GM18499 (cell line): Measurements from ENCODE around the gene ITK.
"Not testable (repeated sequence)": the region's sequence is repeated elsewhere in the genome, so short reads cannot be mapped to it uniquely, and the experiment has no call there.

Experiments
- ATAC-seq: cut with Tn5 transposase; IDR thresholded peaks from one replicate; pipeline ENCODE4 v1.9.1; 2021; ENCODE audit warnings: moderate number of reproducible peaks; ENCODE audit not compliant: insufficient read depth, unreplicated experiment

The ITK gene

DNA sequence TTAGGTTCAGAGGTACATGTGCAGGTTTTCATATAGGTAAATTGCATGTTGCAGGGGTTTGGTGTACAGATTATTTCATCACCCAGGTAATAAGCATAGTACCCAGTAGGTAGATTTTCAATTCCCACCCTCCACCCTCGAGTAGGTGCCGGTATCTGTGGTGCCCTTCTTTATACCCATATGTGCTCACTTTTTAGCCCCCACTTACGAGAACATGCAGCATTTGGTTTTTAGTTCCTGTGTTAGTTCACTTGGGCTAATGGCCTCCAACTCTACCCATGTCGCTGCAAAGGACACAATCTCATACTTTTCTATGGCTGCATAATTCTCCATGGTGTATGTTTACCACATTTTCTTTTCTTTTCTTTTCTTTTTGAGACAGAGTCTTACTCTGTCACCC, 21.2 kb downstream of the ITK start:
- no peak for ATAC-seq

DNA sequence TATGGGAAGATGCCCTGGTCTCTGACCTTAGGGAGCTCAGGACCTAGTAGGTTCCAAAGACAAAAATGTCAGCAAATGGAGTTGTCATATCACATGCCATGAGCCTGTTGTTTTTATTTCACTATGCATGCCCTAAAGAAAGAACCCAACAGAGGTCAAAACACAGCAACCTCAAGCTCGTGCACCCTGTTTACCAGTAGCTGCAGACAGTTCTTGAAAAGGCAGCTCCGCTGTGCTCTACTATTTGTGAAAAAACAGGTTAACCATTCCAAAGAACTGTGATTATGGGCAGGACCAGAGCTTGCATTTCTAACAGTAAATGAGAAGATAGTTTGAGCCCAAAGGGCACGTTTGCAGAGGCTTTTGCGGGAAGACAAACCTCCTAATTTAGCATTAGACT, 22.8 kb downstream of the ITK start:
- ATAC-seq, result no peak

DNA sequence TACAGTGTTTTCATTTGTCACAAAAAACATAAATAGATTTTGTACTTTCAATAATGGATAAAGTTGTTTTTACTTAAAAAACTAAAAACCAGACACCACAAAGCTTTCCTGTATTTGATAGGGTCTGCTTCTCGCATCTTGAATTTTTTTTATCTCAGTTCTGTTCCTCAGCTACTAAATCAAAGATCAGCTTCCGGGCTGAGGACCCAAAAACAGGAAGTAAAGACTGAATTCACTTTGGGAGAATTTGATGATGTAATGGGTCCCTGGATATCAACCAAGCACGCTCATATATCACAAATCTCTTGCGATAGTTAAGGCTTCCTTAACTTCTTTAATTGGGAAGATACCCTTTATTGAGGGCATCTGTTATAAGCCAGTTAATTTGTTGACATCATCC, 24.1 kb downstream of the ITK start:
- ATAC-seq, result no peak

DNA sequence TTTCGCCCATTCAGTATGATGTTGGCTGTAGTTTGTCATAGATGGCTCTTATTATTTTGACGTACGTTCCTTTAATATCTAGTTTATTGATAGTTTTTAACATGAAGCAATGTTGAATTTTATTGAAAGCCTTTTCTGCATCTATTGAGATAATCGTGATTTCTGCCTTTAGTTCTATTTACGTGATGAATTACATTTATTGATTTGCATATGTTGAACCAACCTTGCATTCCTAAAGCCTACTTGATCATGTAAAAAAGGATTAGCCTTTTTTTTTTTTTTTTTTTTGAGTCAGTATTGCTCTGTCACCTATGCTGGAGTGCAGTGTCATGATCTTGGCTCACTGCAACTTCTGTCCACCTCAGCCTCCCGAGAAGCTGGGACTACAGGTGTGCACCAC, 25.1 kb downstream of the ITK start:
- ATAC-seq, result no peak

DNA sequence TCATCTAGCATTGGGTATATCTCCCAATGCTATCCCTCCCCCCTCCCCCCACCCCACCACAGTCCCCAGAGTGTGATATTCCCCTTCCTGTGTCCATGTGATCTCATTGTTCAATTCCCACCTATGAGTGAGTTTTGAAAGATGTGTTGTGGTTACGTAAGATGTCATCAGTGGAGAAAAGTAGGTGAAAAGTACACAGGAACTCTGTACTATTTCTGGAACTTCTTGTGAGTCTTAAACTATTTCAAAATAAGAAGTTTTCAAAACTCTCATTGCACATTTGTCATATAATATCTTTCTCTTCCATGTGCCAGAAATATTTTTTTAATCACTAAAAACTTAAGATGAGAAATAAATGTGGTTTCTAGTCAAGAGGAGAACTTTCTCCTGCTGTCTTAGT, 30.0 kb downstream of the ITK start:
- not testable (repeated sequence) for ATAC-seq

DNA sequence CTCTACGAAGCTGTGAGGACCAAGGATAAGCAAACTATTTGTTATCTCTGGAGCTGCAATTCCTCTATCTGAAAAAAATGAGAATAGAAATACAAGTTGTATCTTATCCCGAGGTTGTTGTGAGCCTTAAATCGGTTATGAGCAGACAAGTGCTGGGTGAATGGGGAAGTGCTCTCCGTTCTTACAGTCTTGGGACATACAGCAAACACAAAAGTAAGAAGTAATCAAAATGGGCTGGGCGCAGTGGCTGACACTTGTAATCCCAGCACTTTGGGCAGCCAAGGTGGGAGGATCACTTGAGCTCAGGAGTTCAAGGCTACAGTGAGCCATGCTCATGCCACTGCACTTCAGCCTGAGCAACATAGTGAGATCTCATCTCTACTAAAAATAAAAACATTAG, 31.7 kb downstream of the ITK start:
- no peak for ATAC-seq

DNA sequence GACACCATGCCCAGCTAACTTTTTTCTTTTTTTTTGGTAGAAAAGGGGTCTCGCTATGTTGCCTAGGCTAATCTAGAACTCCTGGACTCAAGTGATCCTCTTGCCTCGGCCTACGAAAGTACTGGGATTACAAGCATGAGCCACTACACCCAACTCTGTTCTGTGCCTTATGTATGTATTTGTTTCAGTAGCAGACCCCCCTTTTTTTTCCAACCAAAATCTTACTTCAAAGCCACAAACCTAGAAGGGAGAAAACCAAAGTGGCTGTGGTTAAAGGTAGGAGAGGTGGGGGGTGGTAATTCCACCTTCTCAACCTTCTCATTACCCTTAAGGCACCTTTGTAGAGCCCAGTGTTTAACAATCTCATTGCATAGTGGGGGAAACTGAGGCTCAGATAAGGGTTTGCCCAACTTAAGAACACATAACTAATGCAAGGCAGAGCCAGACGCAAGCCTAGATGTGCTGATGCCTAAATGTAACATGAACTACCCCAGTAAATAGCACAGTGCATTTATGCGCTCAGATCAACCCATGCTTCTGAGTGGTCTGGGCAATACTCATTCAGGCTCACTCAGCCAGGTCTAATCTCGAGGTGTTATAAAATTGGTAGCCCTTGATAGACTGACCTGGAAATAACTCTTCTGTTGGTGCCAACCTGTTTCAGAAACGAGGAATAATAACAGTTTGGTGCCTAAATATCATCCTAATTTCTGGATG, 33.0 kb downstream of the ITK start:
- no peak for ATAC-seq

DNA sequence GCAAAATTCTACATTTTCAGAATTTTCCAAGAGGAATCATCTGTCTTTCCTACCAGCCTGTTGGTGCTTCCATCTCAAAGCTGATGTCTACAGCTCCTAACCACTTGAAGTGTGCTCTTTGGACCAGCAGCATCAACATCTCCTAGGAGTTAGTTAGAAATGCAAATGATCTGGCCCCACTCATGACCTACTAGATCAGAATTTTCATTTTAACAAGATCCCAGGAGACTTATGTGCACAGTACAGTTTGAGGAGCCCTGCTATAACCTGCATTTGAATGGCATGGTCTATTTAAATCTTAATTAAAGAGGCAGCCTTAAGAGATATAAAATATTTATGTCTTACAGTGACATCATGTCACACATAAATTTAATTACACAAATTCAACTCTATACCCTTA, 33.8 kb downstream of the ITK start:
- ATAC-seq, result no peak

DNA sequence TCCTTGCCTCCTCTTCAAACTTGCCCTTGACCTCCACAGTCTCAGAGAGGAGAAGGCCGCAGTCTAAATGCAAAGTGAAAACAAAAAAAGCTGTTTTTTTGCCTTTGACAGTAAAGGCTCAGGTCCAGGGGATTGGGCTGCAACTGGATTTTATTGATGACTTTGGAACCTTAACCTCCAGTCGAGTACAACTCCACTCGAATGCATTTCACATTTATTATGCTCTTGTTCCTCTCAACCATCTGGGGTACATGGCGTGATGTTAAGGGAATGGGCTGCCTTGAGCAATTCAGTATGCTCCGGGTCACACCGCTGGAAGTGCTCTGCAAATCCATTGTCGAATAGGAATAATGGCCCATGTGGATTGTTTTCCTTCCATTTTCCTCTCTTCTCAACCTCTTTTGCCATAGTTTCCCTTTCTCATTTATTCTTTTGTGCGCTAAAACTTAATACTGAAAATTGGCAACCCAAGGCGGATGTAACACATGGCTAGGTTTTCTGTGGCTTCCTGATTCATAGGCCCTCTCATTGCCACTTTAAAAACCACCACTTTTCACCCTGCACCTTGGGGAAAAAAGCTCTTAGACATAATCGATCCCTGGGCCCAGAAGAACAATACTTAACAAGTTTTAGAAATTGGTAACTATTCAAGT, 34.3 kb downstream of the ITK start:
- ATAC-seq, result no peak

DNA sequence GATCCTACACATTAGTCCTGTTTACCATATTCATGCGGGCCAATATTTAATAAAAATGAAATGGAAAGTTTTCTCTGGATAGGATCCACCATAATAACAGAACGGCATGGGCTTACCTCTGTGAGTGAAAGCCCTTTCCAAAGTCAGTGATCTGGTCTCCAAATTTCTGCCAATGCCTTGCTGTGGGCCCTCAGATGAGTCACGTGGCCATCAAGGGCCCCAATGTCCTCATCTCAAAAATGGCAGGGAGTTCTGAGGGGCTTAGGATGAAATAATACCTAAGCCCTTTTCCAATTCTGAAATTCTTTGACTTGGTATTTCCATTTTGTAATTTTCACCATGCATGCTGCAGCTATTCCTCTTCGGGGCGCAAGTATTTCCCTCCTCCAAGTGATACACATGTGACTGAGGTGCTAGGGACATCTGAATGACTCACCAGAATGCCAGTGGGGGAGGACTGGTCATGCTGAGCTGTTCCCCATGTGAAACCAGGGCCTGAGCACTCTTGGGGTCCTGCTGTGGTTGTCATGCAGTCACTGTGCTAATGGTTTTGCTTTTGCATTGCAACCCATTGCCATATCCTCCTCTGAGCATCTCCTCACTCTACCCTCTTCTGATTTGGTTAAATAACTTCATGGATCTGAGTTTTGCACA, 35.0 kb downstream of the ITK start:
- ATAC-seq, result no peak

DNA sequence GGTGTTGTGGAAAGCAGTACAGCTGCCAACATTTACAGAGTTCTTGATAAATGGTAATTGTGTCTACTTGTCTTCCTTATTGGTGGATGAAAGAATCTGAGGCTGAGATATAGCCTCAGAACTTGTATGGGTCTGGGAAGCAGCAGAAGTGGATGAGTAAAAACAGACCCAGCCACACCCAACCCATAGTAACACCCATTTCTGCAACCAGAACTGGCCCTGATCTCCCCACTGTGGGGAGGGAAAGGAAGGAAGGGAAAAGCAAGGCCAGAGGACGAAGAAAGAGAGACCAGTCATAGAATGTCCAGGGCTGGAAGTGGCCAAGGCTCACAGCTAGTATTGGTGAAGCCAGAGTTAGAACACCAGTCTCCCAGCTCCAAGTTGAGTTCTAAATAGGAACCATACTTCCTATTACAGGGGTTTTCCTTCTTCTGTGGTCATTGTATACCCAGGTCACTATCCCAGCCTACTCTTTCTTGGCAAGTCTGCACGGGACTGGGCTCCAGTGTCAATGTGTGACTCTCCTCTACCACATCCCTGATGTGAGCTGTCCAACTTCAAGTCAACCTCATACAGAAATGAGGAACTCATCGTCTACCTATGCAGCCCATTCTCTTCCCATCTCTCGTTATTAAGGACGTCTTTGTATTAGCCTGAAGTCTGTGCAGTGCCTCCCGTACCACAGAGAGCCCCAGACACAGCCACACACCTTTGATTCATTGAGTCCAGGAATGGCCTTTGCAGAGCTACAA, 35.9 kb downstream of the ITK start:
- no peak for ATAC-seq

DNA sequence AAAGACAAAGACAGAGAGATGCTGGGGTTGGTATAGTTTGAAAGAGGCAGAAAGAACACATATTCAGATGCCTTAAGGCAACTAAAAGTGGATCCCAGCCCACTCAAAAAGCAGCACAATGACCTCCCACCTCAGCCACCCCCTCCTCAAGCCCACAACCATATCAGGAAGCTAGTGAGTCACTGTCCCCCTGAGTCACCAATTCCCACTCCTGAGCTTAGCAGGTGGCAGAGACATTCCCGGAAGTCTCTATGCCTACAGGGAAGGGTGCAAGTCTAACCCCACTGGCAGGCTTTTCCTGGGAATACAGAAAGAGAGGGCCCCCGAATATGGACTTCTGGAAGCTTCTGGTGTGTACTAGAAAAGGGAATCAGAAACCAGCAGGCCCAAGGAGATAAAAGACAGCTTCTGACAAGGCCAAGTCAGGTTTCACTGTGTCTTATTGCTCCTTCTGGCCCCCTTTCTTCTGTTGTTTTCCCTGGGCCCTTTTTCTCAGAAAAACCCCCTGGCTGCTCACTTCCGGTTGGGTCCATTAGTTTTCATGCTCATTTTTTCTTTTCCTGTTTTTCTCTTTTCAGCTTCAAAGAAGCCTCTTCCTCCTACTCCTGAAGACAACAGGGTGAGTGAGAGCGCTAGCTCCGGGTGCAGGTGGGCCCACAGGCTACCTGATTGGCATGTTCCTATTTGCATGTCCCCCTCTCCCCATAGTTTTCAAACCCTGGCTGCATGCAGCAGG, 36.8 kb downstream of the ITK start:
- no peak for ATAC-seq

DNA sequence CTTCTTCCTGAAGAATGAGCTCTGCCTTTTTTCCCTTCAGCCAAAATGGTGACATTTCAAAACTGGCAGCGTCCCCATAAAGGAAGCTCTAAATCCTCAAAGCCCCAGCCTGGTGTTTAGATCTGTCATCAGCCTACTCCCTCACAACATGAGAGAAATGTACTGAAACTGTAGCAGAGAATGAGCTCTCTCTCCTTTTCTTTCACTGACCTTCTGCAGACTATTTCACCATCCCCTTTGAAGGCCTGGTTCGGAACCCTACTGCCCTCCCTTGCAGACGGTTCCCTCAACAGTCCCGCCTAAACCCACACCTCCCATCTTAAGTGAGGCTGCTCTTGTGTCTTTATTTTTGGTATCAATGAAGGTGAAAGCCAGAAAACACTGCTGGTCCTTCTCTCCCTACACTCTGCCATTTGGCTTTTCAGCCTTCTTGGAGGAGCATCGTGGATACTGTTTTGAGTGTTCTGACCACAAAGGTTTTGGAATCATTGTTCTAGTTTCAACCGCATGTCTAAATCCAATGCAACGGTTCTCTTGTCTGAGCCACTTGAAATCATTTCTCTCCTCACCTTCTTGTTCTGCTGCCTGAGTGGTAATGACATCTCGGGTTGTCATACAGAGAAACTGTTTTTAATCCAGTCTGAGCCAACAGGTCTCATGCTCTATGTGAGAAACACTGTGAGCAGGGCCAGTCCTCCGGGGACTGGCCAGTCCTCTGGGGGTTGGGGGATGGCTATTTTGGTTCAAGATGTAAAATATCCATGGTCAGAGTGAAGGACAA, 39.0 kb downstream of the ITK start:
- no peak for ATAC-seq

DNA sequence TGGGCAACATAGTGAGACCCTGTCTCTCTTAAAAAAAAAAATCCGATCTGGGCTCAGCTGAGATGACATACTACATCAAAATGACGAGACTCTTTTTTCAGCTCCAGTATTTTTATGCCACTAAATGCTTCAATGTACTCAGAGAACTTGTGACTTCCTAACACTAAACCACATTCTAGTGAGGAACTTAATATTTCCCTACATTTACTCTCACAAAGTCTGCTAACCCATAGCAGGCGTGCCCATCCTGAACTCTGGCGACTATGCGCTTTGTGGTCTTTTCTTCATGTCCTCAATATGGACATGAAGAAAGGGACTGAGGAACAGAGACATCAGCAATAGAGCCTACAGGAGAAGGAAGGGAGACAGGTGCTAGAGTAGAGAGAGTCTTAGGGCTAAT, 41.3 kb downstream of the ITK start:
- ATAC-seq, result no peak

DNA sequence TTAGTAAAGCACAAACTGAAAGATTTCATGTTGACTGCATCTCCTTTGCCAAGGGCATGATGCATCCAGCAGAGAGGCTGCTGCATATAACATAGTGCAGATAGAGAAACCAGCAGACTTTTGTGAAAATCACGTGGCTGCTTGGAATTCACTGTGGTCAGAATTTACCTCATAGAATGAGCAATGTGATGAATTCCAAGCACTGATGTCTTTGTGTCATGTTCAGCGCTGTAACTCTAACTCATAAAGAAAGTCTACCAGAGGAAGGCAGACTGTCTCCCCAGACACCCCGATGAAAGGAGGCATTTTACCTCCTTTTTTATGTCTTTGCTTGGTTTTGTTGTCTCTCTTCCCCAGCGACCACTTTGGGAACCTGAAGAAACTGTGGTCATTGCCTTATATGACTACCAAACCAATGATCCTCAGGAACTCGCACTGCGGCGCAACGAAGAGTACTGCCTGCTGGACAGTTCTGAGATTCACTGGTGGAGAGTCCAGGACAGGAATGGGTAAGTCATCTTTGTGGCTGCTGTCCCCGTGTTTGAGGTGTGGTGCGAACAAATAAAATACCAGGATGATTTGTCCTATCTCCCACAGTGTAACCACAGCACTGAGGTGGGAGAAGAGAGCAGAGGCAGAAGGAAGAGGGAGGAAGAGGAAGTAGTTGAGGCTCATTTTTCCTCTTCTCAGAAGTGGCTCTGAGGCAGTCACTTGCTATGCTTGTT, 42.0 kb downstream of the ITK start:
- no peak for ATAC-seq

DNA sequence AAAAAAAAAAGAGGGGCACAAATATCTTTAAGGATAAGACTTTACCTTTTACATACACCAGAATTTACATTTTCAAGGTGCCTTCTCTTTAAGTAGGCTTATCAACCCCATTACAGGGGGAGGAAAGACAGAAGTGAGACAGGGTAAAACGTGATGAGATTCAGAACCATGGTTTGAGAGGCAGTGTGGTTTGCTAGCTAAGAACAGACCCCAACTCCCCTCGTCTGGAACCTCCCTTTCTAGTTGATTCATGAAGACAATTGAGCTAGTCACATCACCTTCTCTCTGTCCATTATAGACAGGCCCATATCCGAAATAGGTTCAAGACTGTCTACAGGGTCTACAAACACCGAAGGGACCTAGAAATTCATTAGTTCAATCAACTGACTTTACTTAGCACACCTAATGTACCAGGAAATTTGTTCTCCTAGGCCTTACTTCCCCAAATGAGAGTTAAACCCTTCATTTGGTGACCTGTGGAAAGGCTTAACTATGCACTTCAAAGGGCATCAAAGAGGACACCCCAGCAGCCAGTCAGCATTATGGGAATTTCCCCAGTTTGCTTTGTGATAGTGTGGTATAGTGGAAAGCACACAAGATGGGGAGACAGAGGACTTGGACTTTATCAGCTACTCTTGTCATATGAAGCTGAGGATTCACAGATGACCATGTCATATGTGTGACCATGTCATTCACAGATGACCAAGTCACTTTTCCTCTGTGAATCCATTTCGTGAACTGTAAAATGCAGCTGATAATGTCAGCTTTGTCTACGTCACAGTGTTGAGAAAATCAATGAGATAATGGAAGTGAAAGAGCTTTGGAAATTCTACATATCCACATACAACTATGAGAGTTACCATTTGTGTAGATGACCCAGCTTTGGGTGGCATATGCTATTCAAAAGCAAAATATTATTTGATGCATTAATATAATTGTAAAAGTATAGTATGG, 45.1 kb downstream of the ITK start:
- no peak for ATAC-seq

DNA sequence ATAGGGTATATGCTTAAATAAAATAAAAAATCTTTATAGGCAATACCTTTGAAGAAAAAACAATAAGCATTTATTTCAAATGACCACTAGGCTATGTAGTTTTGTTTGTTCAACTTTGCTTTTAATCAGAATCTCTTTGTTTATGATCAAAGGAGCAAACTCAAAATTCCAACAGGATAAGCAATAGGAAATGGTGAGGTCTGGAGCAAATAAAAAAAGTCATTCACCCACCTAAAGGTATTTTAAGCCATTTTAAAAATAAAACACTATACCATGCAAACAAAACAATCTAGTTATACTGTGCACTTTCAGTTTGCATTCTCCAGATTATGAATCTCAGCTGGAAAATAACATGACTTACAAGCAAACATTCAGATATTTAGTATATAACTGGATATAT, 50.0 kb downstream of the ITK start:
- ATAC-seq, result no peak

DNA sequence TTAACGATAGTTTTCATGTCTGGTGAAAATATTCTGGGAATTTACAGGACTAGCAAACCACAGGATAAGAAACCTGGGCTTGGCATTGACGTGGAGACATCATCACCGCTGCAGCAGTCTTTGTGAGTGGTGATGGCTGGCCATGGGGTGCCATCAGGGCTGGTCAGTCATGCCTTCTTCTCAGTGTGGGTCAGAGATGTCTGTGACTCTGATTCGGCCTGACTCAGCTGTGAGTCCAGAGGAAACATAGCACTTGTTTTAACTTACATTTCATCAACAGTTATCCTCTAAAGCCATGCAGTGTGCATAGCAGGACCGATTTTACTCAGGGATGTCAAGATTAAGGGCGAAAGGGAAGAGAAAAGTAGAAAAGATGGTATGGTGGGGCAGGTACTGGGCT, 52.1 kb downstream of the ITK start:
- ATAC-seq, result no peak
